Dedifferentiated amniotic fluid mesenchymal stem cell (primary cell): ENCODE measurements around the gene RPN2.

Experiments
- DNase-seq: peaks from one replicate; pipeline ENCODE4 v3.0.0-alpha.2; 2016; ENCODE audit errors: extremely low spot score

RPN2 gene

GRCh38 chr20:37185686-37186085 lies 6.6 kb downstream of the RPN2 start:
- DNase-seq: no peak

DNA sequence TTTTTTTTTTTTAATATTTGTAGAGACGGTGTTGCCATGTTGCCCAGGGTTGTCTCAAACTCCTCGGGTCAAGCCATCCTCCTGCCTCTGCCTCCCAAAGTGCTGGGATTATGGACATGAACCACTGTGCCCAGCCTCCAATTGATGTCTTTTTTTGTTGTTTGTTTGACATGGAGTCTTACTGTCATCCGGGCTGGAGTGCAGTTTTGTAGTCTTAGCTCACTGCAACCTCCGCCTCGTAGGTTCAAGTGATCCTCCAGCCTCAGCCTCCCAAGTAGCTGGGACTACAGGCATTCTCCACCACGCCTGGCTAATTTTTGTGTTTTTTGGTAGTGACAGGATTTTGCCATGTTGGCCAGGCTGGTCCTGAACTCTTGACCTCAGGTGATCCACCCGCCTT lies 9.7 kb downstream of the RPN2 start:
- no peak for DNase-seq

GRCh38 chr20:37189416-37190016 lies 10.4 kb downstream of the RPN2 start:
- DNase-seq: no peak

GRCh38 chr20:37190354-37191112 lies 11.4 kb downstream of the RPN2 start:
- no peak for DNase-seq

DNA sequence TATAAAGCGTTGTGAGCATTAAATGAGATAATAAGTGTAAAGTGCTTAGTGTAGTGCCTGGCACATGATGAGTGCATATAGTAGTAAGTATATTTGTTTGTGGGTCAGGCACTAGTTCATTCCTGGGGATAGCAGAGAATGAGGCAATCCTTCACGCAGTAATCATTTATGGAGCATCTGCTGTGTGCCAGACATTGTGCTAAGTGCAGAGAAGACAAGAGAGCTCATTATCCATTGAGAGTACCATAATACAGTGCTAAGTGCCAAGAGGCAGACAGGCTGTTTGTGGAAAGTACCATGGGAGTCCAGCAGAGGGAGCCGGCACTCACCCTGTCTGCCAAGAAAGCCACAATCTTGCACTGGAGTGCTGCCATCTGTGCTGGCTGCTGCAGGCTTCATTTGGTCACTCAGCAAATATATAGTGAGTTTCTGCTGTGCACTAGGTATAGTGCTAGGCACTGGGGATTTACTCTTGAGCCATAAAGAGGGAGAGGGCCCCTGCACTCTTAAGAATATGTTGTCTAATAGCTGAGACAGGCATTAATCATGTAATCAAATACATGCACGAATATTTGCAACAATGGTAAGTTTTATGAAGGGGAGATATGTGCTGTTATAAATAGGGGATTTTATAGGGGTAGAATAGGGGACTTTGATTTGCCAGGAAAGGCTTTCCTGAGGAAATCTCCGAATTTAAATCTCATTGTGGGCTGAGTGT lies 13.2 kb downstream of the RPN2 start:
- DNase-seq: peak; percentile 79

GRCh38 chr20:37193226-37193625 lies 14.1 kb downstream of the RPN2 start:
- no peak for DNase-seq

DNA sequence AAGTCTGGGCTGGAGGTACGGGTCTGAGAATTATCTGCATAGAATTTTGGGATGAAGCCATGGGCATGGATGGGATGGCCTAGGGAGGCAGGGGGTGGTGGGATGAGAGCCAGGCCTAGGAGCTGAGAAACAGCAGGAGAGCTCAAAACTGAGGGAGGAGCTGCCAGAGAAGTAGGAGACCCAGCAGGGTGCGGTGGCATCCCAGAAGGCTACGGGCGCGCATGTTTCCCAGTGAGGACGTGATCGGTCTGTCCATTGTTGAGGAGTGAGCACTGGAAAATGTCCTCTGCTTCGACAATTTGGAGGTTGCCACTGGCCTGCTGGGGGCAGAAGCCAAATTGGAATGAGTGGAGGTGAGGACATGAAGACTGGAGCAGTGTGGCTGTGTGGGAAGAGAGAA lies 14.7 kb downstream of the RPN2 start:
- DNase-seq: no peak

GRCh38 chr20:37194621-37195417 lies 15.7 kb downstream of the RPN2 start:
- DNase-seq: no peak

- no peak for DNase-seq
Measured at GRCh38 chr20:37198932-37199660, 20.0 kb downstream of the RPN2 start.

DNA sequence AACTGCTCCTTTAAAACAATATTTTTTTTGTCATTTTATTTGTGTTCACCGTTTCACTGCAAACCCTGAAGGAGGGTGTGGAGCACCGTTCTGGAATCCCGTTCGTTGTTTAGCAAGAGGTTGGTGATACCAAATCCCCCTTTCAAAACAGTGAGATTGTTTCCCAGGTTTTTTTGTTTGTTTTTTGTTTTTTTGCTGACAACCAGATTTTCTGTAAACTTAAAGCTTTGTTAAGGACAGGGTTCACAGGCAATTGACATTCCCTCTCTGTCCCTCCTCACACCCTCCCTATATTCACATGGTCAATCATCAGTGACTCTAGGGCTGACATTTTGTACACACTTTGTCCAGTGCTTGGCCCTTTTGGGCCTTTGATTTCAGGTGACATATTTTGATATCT lies 21.2 kb downstream of the RPN2 start:
- DNase-seq: no peak

DNA sequence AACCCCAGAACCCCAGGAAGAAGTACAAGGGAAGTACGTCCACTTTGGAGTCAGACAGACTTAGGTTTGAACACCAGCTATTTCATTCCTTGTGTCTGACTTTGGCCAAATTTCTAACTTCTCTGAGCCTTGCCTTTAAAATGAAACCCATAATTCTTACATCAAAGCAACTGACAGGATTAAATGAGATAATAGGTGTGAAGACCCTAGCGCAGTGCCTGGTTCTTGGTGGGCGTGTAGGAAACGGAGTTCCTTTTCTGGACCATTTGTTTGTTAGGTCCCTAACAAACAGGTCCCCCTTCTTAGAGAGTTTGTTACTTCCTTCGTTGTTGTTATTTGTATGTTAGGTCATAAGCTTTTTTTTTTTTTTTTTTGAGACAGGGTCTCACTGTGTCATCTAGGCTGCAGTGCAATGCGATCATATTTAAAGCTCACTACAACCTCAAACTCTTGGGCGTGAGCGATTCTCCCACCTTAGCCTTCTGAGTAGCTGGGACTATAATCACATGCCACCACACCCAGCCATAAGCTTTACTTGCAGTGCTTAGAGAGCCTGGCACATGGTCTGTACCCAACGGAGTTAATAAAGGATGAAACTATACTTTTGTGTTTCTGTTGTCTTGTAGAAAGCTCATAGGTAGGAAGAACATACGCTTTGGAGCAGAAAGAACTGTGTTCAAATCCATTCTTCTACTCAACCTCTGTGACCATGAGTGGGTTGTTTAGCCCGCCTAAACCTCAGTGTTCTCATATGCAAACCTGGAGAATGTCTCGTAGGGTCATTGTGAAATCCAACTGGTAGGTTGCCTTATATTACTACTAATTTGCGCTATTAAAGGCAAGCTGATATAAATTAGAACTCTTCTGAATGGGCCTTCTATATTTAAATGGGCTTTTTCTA lies 22.0 kb downstream of the RPN2 start:
- no peak for DNase-seq

DNA sequence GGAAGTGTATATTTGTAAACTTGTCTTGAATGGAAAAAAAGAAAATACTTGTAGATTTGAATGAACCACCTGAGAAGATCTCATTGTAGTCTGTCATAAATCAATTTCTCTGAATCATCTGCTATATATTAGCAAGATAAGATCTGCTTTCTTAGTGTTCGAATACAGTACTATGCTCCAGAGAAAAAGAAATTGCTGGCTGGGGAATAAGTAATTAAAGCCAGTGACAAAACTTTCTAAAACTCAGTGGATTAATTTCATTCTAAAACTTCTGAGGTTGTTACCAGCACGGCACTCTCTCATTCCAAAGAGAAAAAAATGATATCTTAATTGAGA lies 22.7 kb downstream of the RPN2 start:
- DNase-seq: no peak

GRCh38 chr20:37202267-37202943 lies 23.3 kb downstream of the RPN2 start:
- DNase-seq: peak; percentile 97

- no peak for DNase-seq
Measured at GRCh38 chr20:37204056-37204455, 24.9 kb downstream of the RPN2 start.

- no peak for DNase-seq
Measured at GRCh38 chr20:37205130-37205529, 26.0 kb downstream of the RPN2 start.

DNA sequence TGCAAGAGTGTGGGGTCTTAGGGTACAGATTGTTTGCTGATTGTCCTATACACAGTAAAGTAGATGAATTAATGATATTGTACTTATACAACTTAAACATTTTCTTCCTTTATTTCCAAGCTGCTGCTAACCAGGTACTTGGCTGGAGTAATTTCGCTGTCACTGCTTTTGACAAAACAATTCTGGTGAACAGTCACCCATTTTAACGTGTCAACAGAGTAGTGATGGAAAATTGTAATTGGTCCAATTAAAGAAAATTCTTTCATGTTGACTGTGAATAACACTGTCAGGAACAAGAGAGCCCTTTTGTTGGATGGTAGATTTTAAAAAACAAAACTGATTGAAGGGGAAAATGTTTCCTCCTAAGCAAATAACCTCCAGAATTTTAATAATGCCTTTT lies 26.7 kb downstream of the RPN2 start:
- no peak for DNase-seq

DNA sequence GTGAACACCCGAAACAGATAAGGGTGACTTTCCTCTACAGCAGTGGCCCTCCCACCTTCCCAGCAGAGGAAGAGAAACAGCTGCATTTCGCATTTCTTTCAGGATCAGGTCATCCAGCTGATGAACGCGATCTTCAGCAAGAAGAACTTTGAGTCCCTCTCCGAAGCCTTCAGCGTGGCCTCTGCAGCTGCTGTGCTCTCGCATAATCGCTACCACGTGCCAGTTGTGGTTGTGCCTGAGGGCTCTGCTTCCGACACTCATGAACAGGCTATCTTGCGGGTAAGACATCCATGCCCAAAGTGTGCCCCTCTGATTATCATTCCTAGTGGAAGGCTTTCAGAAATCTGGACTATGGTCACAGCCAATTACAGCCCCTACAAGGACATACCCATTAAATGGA lies 28.0 kb downstream of the RPN2 start:
- no peak for DNase-seq

- no peak for DNase-seq
Measured at GRCh38 chr20:37209193-37209592, 30.1 kb downstream of the RPN2 start.

DNA sequence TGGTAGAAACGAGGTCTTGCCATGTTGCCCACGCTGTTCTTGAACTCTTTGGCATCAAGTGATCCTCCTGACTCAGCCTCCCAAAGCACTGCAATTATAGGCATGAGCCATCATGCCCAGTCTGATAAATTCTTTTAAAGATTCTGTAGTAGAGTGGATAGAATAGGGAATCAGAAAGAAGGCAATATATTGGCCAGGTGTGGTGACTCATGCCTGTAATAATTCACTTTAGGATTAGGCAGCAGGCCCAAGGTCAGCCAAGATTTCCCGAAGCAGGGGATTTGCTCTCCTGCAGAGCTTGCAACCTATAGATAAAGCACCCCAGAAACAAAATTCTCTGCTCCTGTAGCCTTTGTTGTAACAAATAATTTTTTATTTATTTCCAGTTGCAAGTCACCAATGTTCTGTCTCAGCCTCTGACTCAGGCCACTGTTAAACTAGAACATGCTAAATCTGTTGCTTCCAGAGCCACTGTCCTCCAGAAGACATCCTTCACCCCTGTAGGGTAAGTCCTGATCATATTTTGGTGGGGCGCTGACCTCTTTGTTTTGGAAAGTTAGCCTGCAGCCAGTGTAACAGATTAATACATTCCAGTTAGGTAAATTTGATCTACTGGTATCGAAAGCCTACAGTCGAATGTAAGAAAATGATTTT lies 30.7 kb downstream of the RPN2 start:
- DNase-seq: no peak

- DNase-seq: no peak
Measured at GRCh38 chr20:37218441-37218840, 39.3 kb downstream of the RPN2 start.
